ENCODE results near the gene RBM19. TPM values are rescaled to one million over a fixed set of nuclear protein-coding genes. Genes with fewer than 3 reads are reported as not detected.

RBM19 gene
- total RNA-seq: 31.4 TPM

GRCh38 chr12:113965951-113966797, at the start of gene RBM19:
RBM19 (minus strand) TSS chr12:113966325; CDS start chr12:113966227, 98 bp downstream.

Small RNA genes within 50 kb of the gene (small RNA-seq; reads per million reads assigned to genes)
- gene DYNLL1P4 (ENCODE audit: low replicate concordance): not detected
